OCI-LY3 (cell line): ENCODE data around the gene CRYBG1.

Experiments
- CTCF ChIP-seq: fragments of 200-600, 300-600 bp; sonication (generic); IDR thresholded peaks from 2 replicates; pipeline ENCODE4 v1.5.1; 2014; ENCODE audit warnings: antibody characterized with exemption, low read length, low read depth
- EZH2phosphoT487 ChIP-seq: fragments of 200-600 bp; shearing (Covaris generic); IDR thresholded peaks from 2 replicates; pipeline ENCODE4 v1.6.1; 2018; ENCODE audit warnings: antibody characterized with exemption, mixed run types, low read depth

- TF ChIP-seq CTCF, result no peak
- TF ChIP-seq EZH2phosphoT487, result no peak
Observed at GRCh38 chr6:106490030-106490429, 129.5 kb downstream of the CRYBG1 start.
